Astrocyte (in vitro differentiated cells and primary cell): ENCODE measurements around the gene TDRD12. TPM values are rescaled to one million over a fixed set of nuclear protein-coding genes. Genes with fewer than 3 reads are reported as not detected.

Experiments
- DNase-seq: peaks from one replicate; pipeline ENCODE4 v3.0.0-alpha.2; 2010; ENCODE audit warnings: low read depth
- FAIRE-seq: peaks from 2 replicates; lab custom pipeline; 2011; peaks lifted over from hg19 to GRCh38; lab: Jason Lieb, UNC
- H2AFZ ChIP-seq: 2 replicates; pipeline ENCODE4 v1.6.0; 2012; ENCODE audit warnings: low read depth, low read length, inconsistent platforms
- H3K27ac ChIP-seq: 2 replicates; pipeline ENCODE4 v1.5.1; 2011; ENCODE audit warnings: low read depth, low read length, inconsistent platforms
- H3K27me3 ChIP-seq: 2 replicates; pipeline ENCODE4 v1.6.0; 2011; ENCODE audit warnings: low read length, inconsistent platforms; ENCODE audit not compliant: insufficient read depth
- H3K36me3 ChIP-seq: 2 replicates; pipeline ENCODE4 v1.5.1; 2011; ENCODE audit warnings: low read length, inconsistent platforms; ENCODE audit not compliant: insufficient read depth
- H3K4me1 ChIP-seq: 2 replicates; pipeline ENCODE4 v1.5.1; 2011; ENCODE audit warnings: low read length, inconsistent platforms; ENCODE audit not compliant: insufficient read depth
- H3K4me2 ChIP-seq: 2 replicates; pipeline ENCODE4 v1.6.0; 2012; ENCODE audit warnings: low read length, inconsistent platforms
- H3K4me3 ChIP-seq: 2 replicates; pipeline ENCODE4 v1.5.1; 2011; ENCODE audit warnings: low read depth, mild to moderate bottlenecking, low read length, inconsistent platforms; ENCODE audit not compliant: insufficient read depth
- H3K79me2 ChIP-seq: 2 replicates; pipeline ENCODE4 v1.6.0; 2012; ENCODE audit warnings: mild to moderate bottlenecking, low read length, inconsistent platforms; ENCODE audit not compliant: insufficient read depth
- H3K9ac ChIP-seq: 2 replicates; pipeline ENCODE4 v1.6.0; 2012; ENCODE audit warnings: mild to moderate bottlenecking, low read length, inconsistent platforms
- H3K9me3 ChIP-seq: 2 replicates; pipeline ENCODE4 v1.5.1; 2012; ENCODE audit warnings: low read depth, mild to moderate bottlenecking, low read length, inconsistent platforms; ENCODE audit not compliant: insufficient read depth
- H4K20me1 ChIP-seq: 2 replicates; pipeline ENCODE4 v1.6.0; 2012; ENCODE audit warnings: low read length, inconsistent platforms; ENCODE audit not compliant: insufficient read depth
- H3K27ac Mint-ChIP-seq: one replicate; pipeline ENCODE4 v1.8.0; 2021; ENCODE audit warnings: mild to moderate bottlenecking, mixed read lengths; ENCODE audit not compliant: unreplicated experiment
- H3K27me3 Mint-ChIP-seq: one replicate; pipeline ENCODE4 v1.8.0; 2021; ENCODE audit warnings: low read depth, mixed read lengths; ENCODE audit not compliant: unreplicated experiment
- H3K36me3 Mint-ChIP-seq: one replicate; pipeline ENCODE4 v1.8.0; 2021; ENCODE audit warnings: low read depth, mixed read lengths; ENCODE audit not compliant: unreplicated experiment
- H3K4me1 Mint-ChIP-seq: one replicate; pipeline ENCODE4 v1.8.0; 2021; ENCODE audit warnings: low read depth, mixed read lengths; ENCODE audit not compliant: unreplicated experiment
- H3K4me3 Mint-ChIP-seq: one replicate; pipeline ENCODE4 v1.8.0; 2021; ENCODE audit warnings: mild to moderate bottlenecking, moderate library complexity, mixed read lengths; ENCODE audit not compliant: unreplicated experiment
- H3K9me3 Mint-ChIP-seq: one replicate; pipeline ENCODE4 v1.8.0; 2021; ENCODE audit warnings: mild to moderate bottlenecking, mixed read lengths; ENCODE audit not compliant: unreplicated experiment
- EZH2 ChIP-seq: IDR thresholded peaks from 2 replicates; pipeline ENCODE4 v1.6.1; 2012; ENCODE audit warnings: mild to moderate bottlenecking, low read length, inconsistent platforms; ENCODE audit not compliant: insufficient read depth
- total RNA-seq: library from RNA; stranded (reverse); gene quantifications from 2 replicates; pipeline ENCODE4 v1.2.1, GENCODE V29; 2021
- TF ChIP-seq, protein P1 (sequence below): IDR thresholded peaks from 2 replicates; pipeline ENCODE4 v1.5.1; 2011; ENCODE audit warnings: low read depth, mild to moderate bottlenecking, inconsistent platforms, low read length, moderate library complexity; ENCODE audit not compliant: insufficient read depth

TDRD12 gene
- total RNA-seq, 1 donor from 2014 or later, result not detected

DNA sequence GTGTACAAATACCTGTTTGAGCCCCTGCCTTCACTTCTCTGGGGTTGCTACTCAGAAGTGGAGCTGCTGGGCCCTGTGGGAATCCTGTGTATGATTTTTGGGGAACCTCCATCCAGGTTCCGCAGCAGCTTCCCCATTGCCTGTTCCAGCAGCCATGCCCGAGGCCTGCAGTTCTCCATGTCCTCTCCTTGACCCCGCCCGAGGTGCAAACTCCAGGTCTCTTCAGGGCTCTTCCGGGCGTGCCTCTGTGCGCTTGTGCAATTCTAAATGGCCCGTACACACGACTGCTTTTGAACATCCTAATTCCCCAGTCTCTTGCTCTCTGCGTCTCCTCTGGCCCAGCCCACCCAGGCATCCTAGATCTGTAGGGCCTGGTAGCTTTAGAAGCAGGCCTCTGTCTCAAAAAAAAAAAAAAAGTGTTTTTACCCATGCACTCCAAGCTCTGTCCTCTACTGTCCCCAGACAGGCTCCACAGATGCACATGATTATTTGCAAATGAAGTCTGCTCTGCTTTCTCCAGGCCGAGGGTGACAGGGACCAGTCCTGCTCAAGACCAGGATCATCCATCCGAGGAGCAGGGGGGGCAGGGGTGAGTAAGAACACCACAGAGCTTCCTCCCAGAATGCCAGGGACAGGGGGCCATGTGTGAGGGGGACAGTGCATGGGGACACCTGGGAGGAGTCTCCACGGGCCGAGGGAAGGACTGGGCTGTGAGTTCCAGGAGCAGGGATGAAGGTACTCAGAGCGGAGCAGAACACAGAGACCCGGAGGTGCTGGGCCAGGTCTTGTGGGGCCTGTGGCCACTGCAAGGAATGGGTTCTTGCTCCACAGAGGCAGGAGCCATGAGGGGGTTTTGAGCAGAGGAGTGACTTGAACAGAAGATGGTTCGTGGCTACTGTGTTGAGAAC is 98.3 kb downstream of the TDRD12 start:
- H3K79me2 ChIP-seq, result no peaks in the 10 kb centered on the region
- peaks cover 49% of the 10 kb centered on the region for H3K27me3 Mint-ChIP-seq
- no peak overlapping the region for H3K4me3 ChIP-seq
- H3K4me2 ChIP-seq, result no peak overlapping the region
- H3K27ac ChIP-seq, result no peak overlapping the region
- H3K27ac Mint-ChIP-seq, result no peak overlapping the region
- H3K27me3 ChIP-seq, result peaks cover 2% of the 10 kb centered on the region
- TF ChIP-seq EZH2, result no peak
- TF ChIP-seq, protein P1, sequence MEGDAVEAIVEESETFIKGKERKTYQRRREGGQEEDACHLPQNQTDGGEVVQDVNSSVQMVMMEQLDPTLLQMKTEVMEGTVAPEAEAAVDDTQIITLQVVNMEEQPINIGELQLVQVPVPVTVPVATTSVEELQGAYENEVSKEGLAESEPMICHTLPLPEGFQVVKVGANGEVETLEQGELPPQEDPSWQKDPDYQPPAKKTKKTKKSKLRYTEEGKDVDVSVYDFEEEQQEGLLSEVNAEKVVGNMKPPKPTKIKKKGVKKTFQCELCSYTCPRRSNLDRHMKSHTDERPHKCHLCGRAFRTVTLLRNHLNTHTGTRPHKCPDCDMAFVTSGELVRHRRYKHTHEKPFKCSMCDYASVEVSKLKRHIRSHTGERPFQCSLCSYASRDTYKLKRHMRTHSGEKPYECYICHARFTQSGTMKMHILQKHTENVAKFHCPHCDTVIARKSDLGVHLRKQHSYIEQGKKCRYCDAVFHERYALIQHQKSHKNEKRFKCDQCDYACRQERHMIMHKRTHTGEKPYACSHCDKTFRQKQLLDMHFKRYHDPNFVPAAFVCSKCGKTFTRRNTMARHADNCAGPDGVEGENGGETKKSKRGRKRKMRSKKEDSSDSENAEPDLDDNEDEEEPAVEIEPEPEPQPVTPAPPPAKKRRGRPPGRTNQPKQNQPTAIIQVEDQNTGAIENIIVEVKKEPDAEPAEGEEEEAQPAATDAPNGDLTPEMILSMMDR, result no peak
- H2AFZ ChIP-seq, result no peak overlapping the region
- H3K36me3 Mint-ChIP-seq, result peaks cover 1% of the 10 kb centered on the region
- H3K4me1 Mint-ChIP-seq, result peaks cover 8% of the 10 kb centered on the region
- H4K20me1 ChIP-seq, result no peaks in the 10 kb centered on the region
- no peaks in the 10 kb centered on the region for H3K9me3 ChIP-seq
- H3K4me3 Mint-ChIP-seq, result no peak overlapping the region
- DNase-seq (no peak), FAIRE-seq (no peak)
- no peaks in the 10 kb centered on the region for H3K4me1 ChIP-seq
- H3K9ac ChIP-seq, result no peak overlapping the region
- H3K36me3 ChIP-seq, result no peaks in the 10 kb centered on the region
- H3K9me3 Mint-ChIP-seq, result peaks cover 2% of the 10 kb centered on the region

DNA sequence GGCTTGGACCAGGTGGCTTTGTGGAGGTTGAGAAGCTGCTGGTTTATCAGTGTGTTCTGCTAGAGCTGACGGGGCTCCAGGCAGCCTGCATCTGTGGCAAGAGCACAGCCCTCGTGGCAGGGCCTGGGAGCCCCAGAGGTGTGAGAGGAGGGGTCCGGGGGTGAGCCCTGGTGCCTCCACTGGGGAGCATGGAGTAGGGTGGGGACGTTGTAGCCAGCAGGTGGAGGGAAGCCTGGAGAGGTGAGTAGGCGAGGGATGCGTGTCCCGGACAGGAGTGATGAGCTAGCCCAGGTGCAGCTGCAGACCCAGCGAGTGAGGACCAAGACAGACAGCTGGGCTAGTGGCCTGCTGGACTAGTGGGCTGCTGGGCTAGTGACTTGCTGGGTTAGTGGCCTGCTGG is 99.0 kb downstream of the TDRD12 start:
- H3K9me3 Mint-ChIP-seq, result peaks cover 3% of the 10 kb centered on the region
- H3K36me3 Mint-ChIP-seq, result peaks cover 4% of the 10 kb centered on the region
- FAIRE-seq (no peak), DNase-seq (no peak)
- no peaks in the 10 kb centered on the region for H3K79me2 ChIP-seq
- no peak overlapping the region for H3K4me3 Mint-ChIP-seq
- H3K27ac Mint-ChIP-seq, result no peak overlapping the region
- no peaks in the 10 kb centered on the region for H3K9me3 ChIP-seq
- H2AFZ ChIP-seq, result no peak overlapping the region
- no peaks in the 10 kb centered on the region for H4K20me1 ChIP-seq
- H3K27me3 Mint-ChIP-seq, result peaks cover 55% of the 10 kb centered on the region
- H3K4me1 ChIP-seq, result no peaks in the 10 kb centered on the region
- H3K36me3 ChIP-seq, result no peaks in the 10 kb centered on the region
- H3K4me3 ChIP-seq, result no peak overlapping the region
- H3K27me3 ChIP-seq, result peaks cover 2% of the 10 kb centered on the region
- peaks cover 8% of the 10 kb centered on the region for H3K4me1 Mint-ChIP-seq
- no peak overlapping the region for H3K27ac ChIP-seq
- no peak overlapping the region for H3K9ac ChIP-seq
- TF ChIP-seq EZH2, result no peak
- TF ChIP-seq, protein P1, result no peak
- no peak overlapping the region for H3K4me2 ChIP-seq
